GM21717 (cell line): Measurements from ENCODE around the gene ACAD8.
"Not testable (repeated sequence)": the region's sequence is repeated elsewhere in the genome, so short reads cannot be mapped to it uniquely, and the experiment has no call there.

Experiments used
- ATAC-seq: cut with Tn5 transposase; IDR thresholded peaks from one replicate; pipeline ENCODE4 v1.9.1; 2021; ENCODE audit warnings: mild to moderate bottlenecking, moderate library complexity; ENCODE audit not compliant: unreplicated experiment

The ACAD8 gene

DNA sequence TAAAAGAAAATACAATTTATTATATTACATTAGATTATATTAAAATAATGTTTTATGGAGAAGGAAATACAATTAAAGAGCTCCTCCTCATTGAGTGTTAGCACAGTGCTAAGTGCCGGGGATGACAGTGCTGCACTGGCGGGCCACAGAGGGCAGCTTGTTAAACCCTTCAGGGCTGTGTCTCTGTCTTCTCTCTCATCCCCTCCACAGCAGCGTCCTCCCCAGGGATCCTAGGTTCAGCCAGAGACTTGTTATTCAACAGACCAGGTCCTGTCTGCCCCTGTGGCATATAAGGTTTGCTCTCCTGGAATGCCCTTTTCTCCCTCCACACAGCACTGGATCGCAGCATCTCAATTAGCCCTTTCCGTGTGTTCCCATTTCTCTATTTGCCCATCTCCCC is 14.4 kb upstream of the ACAD8 start:
- ATAC-seq, result no peak

- no peak for ATAC-seq
These were observed 12.8 kb upstream of the ACAD8 start for GRCh38 chr11:134240592-134240991.

DNA sequence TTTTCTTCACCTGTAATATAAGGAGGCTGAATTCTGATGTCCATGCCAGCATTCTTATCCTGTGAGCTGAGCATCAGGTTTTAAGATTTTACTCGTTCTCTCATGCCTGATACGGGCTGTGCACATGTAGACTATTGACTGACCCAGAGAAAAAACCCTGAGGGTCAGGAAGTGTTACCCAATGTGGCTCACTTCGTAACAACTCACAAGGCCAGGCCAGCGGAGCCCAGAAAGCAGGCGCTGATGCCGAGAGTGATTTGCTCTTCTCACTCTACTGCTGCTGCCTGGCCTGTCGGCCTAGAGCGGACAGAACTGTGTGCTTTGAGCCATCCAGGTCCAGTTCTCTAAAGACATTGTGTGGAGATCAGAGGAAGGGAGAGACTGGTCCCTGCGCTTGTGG is 11.0 kb upstream of the ACAD8 start:
- ATAC-seq, result no peak

- ATAC-seq, result no peak
These were observed 9.5 kb upstream of the ACAD8 start for GRCh38 chr11:134243913-134244312.

DNA sequence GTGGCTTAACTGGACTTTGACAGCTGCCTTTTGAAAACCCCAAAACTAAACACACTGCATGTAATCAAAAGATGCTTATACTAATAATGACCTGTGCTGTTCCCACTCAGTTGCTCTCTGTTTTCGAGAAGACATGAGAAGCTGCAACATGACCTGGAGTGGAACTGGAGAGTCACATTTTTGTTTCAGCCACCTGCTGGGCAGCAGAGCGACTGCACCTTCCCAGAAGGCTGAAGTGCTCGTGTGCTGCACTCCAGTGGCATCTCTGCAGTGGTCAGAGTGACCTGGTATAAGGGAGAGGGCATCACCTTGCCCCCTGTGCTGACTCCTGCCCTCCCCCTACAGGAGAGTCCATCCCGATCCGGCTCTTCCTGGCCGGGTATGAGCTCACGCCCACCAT is 8.8 kb upstream of the ACAD8 start:
- ATAC-seq, result no peak

DNA sequence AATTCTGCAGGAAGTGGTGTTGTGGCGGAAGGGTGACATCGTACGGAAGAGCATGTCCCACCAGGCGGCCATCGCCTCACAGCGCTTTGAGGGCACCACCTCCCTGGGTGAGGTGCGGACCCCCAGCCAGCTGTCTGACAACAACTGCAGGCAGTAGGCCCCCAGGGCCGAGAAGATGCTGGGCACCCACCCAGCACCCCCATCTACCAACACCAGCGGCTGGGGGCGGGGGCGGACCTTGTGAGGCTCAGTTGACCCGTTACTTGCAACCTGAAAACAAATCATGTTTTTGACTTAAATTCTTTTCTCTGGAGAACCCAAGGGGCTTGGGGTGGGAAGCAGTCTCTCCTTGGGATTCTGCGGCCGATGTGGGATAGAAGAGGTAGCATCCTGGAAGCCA is 7.9 kb upstream of the ACAD8 start:
- ATAC-seq, result no peak

GRCh38 chr11:134246100-134246499 is 7.3 kb upstream of the ACAD8 start:
- no peak for ATAC-seq

GRCh38 chr11:134246678-134247077 is 6.7 kb upstream of the ACAD8 start:
- no peak for ATAC-seq

- ATAC-seq, result no peak
These were observed 4.4 kb upstream of the ACAD8 start for GRCh38 chr11:134248910-134249480.

- no peak for ATAC-seq
These were observed 3.1 kb upstream of the ACAD8 start for GRCh38 chr11:134250246-134250645.

DNA sequence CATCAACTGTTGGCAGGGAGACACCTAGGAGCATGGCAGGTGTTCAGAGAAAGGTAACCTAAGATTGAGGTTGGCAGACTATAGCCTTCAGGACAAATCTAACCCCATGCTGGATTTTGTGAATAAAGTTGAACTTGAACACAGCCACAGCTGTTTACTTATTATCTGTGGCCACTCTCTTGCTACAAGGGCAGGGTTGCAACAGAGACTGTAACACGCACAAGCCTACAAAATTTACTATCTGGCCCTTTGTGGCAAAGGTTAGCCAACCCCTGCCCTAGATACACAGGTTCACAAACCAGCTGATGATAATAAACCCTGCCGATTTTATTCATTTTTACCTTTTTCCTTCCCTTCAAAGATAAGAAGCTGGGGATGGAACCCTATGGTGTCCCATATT is 2.7 kb upstream of the ACAD8 start:
- ATAC-seq, result no peak

GRCh38 chr11:134252346-134253187 is 801 bp upstream of the ACAD8 start:
- ATAC-seq, result peak; percentile 24

GRCh38 chr11:134254433-134255183 is 1.2 kb downstream of the ACAD8 start:
- ATAC-seq, result no peak

DNA sequence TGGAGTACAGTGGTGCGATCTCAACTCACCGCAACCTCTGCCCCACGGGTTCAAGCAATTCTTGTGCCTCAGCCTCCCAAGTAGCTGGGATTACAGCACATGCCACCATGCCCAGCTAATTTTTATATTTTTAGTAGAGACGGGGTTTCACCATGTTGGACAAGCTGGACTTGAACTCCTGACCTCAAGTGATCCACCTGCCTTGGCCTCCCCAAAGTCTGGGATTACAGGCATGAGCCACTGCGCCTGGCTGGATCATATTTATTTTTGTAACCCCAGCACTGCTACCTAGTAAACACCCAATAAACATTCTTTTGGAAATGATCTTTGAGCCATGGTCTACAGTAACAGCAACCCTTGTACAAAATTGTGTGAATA is 1.8 kb downstream of the ACAD8 start:
- not testable (repeated sequence) for ATAC-seq

GRCh38 chr11:134257101-134257500 is 3.7 kb downstream of the ACAD8 start:
- ATAC-seq, result no peak

DNA sequence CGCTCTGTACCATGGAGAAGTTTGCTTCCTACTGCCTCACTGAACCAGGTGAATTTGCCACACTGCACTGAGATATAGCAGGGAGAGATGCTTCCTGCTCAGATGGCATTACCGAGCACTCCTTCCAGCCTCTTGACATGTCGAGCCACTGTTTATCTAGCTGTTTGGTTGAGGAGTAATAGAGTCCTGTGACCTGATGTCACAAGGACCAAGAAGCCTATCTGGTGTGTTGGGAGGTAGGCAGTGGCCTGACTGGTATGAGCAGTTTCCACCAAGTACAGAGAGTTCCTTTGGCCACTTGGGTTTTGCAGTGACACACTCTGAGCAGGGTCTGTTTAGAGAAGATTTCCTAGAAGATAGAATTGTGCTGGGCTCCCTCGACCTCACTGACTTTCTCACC is 5.2 kb downstream of the ACAD8 start:
- no peak for ATAC-seq

DNA sequence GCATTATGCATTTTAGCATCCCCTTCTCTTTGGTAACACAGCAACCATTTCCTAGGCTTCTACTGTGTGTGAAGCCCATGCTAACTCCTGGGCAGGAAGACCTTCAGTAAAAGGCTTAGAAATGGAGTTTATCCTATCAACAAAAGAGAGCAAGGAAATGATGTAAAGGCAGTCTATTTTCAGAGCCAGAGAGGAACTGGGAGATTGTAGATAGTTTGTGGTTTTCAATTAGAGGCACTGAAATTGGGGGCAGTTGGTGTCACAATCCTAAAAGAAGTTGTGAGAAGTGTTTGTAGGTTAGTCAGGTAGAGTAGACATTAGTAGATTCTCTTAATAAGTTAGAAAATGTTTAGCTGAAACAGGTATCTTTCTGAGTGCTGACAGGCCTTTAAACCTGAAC is 7.1 kb downstream of the ACAD8 start:
- ATAC-seq, result no peak

DNA sequence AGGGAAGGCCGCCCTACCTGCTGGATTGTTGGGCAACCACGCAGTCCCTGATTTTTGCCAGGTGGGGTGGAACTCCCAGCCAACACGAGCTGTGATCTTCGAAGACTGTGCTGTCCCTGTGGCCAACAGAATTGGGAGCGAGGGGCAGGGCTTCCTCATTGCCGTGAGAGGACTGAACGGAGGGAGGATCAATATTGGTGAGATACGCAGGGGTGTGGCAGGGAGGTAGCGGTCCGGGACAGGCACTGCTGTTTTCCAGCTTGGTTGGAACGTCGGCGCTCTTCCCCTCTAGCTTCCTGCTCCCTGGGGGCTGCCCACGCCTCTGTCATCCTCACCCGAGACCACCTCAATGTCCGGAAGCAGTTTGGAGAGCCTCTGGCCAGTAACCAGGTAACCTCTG is 7.6 kb downstream of the ACAD8 start:
- no peak for ATAC-seq

- ATAC-seq, result no peak
These were observed 8.5 kb downstream of the ACAD8 start for GRCh38 chr11:134261626-134262488.

DNA sequence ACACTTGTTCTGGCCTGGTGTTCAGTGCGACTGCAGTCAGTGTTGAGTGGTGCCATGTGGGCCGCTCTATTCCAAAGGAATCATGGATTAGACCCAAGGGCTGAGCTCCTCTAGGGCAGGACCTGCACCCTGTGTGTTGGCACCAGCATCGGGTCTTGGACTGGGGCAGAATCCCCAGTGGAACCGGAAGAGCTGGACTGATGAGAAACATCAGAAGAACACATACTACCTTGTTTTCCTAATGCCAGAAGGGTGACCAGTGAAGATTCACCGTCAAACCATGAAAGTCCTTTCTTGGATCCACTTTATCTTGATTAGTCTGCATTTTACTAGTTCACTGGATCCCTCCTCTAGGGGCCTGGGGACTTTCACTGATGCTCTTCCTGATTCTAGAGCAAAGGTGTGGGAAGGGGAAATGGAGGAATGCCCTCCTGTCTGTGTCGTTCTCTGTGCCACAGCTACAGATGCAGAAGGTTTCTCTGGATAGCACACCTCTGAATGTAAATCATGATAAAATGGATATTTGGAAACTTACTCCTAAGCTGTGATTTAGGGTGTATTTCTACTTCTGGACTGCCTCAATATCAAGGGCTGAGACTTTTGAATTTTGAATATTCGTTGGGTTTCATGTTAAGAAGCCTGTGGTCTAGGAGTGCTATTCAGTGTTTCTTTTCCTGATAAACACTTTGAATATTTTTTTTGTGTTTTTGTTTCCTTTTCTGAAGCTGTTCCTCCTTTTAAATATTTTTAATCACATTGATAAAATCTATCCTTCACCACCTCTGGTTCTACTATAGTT is 11.8 kb downstream of the ACAD8 start:
- no peak for ATAC-seq
